Nephron progenitor cell (in vitro differentiated cells): ENCODE measurements around the gene QDPR.

Experiments
- DNase-seq: peaks from one replicate; pipeline ENCODE4 v3.0.0; 2021
- H3K27ac Mint-ChIP-seq: 2 replicates; pipeline ENCODE4 v1.8.0; 2021; ENCODE audit warnings: mild to moderate bottlenecking, moderate library complexity, mixed read lengths
- H3K27me3 Mint-ChIP-seq: 2 replicates; pipeline ENCODE4 v1.8.0; 2021; ENCODE audit warnings: mild to moderate bottlenecking, low read depth, mixed read lengths; ENCODE audit not compliant: poor library complexity
- H3K36me3 Mint-ChIP-seq: 2 replicates; pipeline ENCODE4 v1.8.0; 2021; ENCODE audit warnings: low read depth, mixed read lengths
- H3K4me1 Mint-ChIP-seq: 2 replicates; pipeline ENCODE4 v1.8.0; 2021; ENCODE audit warnings: mixed read lengths
- H3K4me3 Mint-ChIP-seq: 2 replicates; pipeline ENCODE4 v1.8.0; 2021; ENCODE audit warnings: mild to moderate bottlenecking, moderate library complexity, mixed read lengths
- H3K9me3 Mint-ChIP-seq: 2 replicates; pipeline ENCODE4 v1.8.0; 2021; ENCODE audit warnings: mild to moderate bottlenecking, moderate library complexity, mixed read lengths
- CTCF ChIP-seq: fragments of 200-600 bp; sonication (generic); IDR thresholded peaks from 2 replicates; pipeline ENCODE4 v1.5.0; 2021; ENCODE audit warnings: antibody characterized with exemption

The QDPR gene

GRCh38 chr4:17511950-17512795 is at the start of gene QDPR:
Gene QDPR (minus strand): TSS chr4:17512090. CDS start chr4:17512054, 36 bp downstream.
- H3K4me1 Mint-ChIP-seq = peaks cover 62% of the 10 kb centered on the region
- peaks cover 28% of the 10 kb centered on the region for H3K36me3 Mint-ChIP-seq
- peak; percentile 91 for DNase-seq
- H3K4me3 Mint-ChIP-seq = peak within 1 kb of the TSS; percentile 94
- H3K27me3 Mint-ChIP-seq = peaks cover 24% of the 10 kb centered on the region
- no peaks in the 10 kb centered on the region for H3K9me3 Mint-ChIP-seq
- TF ChIP-seq CTCF = no peak
- H3K27ac Mint-ChIP-seq = peak within 1 kb of the TSS; percentile 3

- TF ChIP-seq CTCF = no peak
- no peaks in the 10 kb centered on the region for H3K9me3 Mint-ChIP-seq
- no peaks in the 10 kb centered on the region for H3K36me3 Mint-ChIP-seq
- H3K4me3 Mint-ChIP-seq = no peak overlapping the region
- H3K4me1 Mint-ChIP-seq = no peaks in the 10 kb centered on the region
- H3K27ac Mint-ChIP-seq = no peak overlapping the region
- H3K27me3 Mint-ChIP-seq = peaks cover 23% of the 10 kb centered on the region
- no peak for DNase-seq
Measured at GRCh38 chr4:17561195-17561909, 49.5 kb upstream of the QDPR start.

- TF ChIP-seq CTCF = no peak
- no peak overlapping the region for H3K27ac Mint-ChIP-seq
- H3K4me3 Mint-ChIP-seq = no peak overlapping the region
Measured at GRCh38 chr4:17560065-17560673, 48.3 kb upstream of the QDPR start.

DNA sequence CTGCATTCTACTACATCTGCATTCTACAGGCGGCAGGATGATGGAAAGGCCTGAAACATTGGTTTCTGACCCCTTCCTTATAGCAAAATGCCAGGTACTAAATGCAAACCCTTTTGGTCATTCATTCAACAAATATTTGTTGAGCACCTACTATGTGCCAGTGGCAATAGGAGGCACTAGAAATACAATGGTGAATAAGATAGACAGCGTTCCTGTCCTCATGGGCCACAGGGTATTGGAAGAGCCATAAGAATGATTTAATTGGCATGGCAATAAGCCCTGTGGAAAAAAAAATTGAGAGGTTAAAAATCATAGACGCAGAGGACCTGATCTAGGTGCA is 47.8 kb upstream of the QDPR start:
- Mint-ChIP-seq H3K4me1 (no peaks in the 10 kb centered on the region), H3K36me3 (no peaks in the 10 kb centered on the region), H3K27me3 (peaks cover 28% of the 10 kb centered on the region), H3K4me3 (no peak overlapping the region), H3K9me3 (no peaks in the 10 kb centered on the region), H3K27ac (no peak overlapping the region)
- TF ChIP-seq CTCF = no peak
- DNase-seq = no peak

More at GRCh38 chr4:17560065-17560673, 48.3 kb upstream of the QDPR start:
- Mint-ChIP-seq H3K9me3 (no peaks in the 10 kb centered on the region), H3K36me3 (no peaks in the 10 kb centered on the region), H3K4me1 (no peaks in the 10 kb centered on the region), H3K27me3 (peaks cover 27% of the 10 kb centered on the region)
- no peak for DNase-seq

GRCh38 chr4:17558941-17559708 is 47.2 kb upstream of the QDPR start:
- no peak for TF ChIP-seq CTCF
- Mint-ChIP-seq H3K36me3 (no peaks in the 10 kb centered on the region), H3K4me3 (no peak overlapping the region), H3K27ac (no peak overlapping the region), H3K4me1 (no peaks in the 10 kb centered on the region), H3K9me3 (no peaks in the 10 kb centered on the region), H3K27me3 (peaks cover 31% of the 10 kb centered on the region)
- DNase-seq = no peak
